HG02759 (cell line): ENCODE data around the gene SLC46A1.

ENCODE experiments used
- ATAC-seq: cut with Tn5 transposase; IDR thresholded peaks from one replicate; pipeline ENCODE4 v1.9.1; 2021; ENCODE audit warnings: mild to moderate bottlenecking, moderate library complexity; ENCODE audit not compliant: unreplicated experiment

Gene SLC46A1

GRCh38 chr17:28384281-28385036 is 21.6 kb downstream of the SLC46A1 start:
- ATAC-seq = peak; percentile 79

GRCh38 chr17:28381141-28381825 is 24.7 kb downstream of the SLC46A1 start:
- ATAC-seq = no peak

- no peak for ATAC-seq
Observed at GRCh38 chr17:28379814-28380801, 25.9 kb downstream of the SLC46A1 start.

GRCh38 chr17:28372945-28373274 is 33.1 kb downstream of the SLC46A1 start:
- no peak for ATAC-seq

GRCh38 chr17:28372203-28372944 is 33.6 kb downstream of the SLC46A1 start:
- peak; percentile 14 for ATAC-seq

GRCh38 chr17:28371245-28372202 is 34.5 kb downstream of the SLC46A1 start, which contains the start of gene SARM1:
Gene SARM1, plus strand, starts transcription at chr17:28371694. Its CDS starts 339 bp downstream, at chr17:28372033.
- peak; percentile 91 for ATAC-seq

- no peak for ATAC-seq
Observed at GRCh38 chr17:28370744-28371103, 35.3 kb downstream of the SLC46A1 start.

GRCh38 chr17:28370035-28370743 is 35.8 kb downstream of the SLC46A1 start, which contains the start of gene VTN:
Gene VTN, minus strand, starts transcription at chr17:28370307. Its CDS starts 104 bp downstream, at chr17:28370203.
- ATAC-seq = no peak

- ATAC-seq = no peak
Observed at GRCh38 chr17:28369684-28370034, 36.4 kb downstream of the SLC46A1 start.

GRCh38 chr17:28368915-28369683 is 36.9 kb downstream of the SLC46A1 start:
- no peak for ATAC-seq

GRCh38 chr17:28368306-28368831 is 37.6 kb downstream of the SLC46A1 start:
- ATAC-seq = no peak

GRCh38 chr17:28367641-28368305 is 38.2 kb downstream of the SLC46A1 start:
- no peak for ATAC-seq

- no peak for ATAC-seq
Observed at GRCh38 chr17:28366605-28367004, 39.4 kb downstream of the SLC46A1 start.

- ATAC-seq = no peak
Observed at GRCh38 chr17:28365487-28365886, 40.5 kb downstream of the SLC46A1 start.

GRCh38 chr17:28364665-28365363 is 41.2 kb downstream of the SLC46A1 start, which contains the start of gene SEBOX:
Gene SEBOX, minus strand, starts transcription at chr17:28365199. Its CDS starts 48 bp downstream, at chr17:28365151.
- no peak for ATAC-seq
